GM19395 (cell line): Measurements from ENCODE around the gene MTR.

Source experiments
- ATAC-seq: cut with Tn5 transposase; IDR thresholded peaks from one replicate; pipeline ENCODE4 v1.9.1; 2021; ENCODE audit warnings: mild to moderate bottlenecking, moderate library complexity; ENCODE audit not compliant: unreplicated experiment

MTR gene

GRCh38 chr1:236861560-236862218 is 66.6 kb downstream of the MTR start:
- ATAC-seq, result no peak

GRCh38 chr1:236862219-236862591 is 67.1 kb downstream of the MTR start:
- ATAC-seq, result no peak

GRCh38 chr1:236862615-236863211 is 67.6 kb downstream of the MTR start:
- ATAC-seq, result no peak

- ATAC-seq, result no peak
These were observed 69.1 kb downstream of the MTR start for GRCh38 chr1:236864211-236864610.

- no peak for ATAC-seq
These were observed 70.1 kb downstream of the MTR start for GRCh38 chr1:236864996-236865817.

GRCh38 chr1:236865818-236866155 is 70.7 kb downstream of the MTR start:
- no peak for ATAC-seq

GRCh38 chr1:236868625-236869467 is 73.8 kb downstream of the MTR start:
- peak; percentile 86 for ATAC-seq

GRCh38 chr1:236869911-236870310 is 74.8 kb downstream of the MTR start:
- ATAC-seq, result no peak

GRCh38 chr1:236870721-236871120 is 75.6 kb downstream of the MTR start:
- ATAC-seq, result peak; percentile 51

GRCh38 chr1:236872075-236872666 is 77.1 kb downstream of the MTR start:
- ATAC-seq, result no peak

- ATAC-seq, result no peak
These were observed 80.9 kb downstream of the MTR start for GRCh38 chr1:236875975-236876374.

GRCh38 chr1:236877661-236878060 is 82.6 kb downstream of the MTR start:
- ATAC-seq, result no peak

- no peak for ATAC-seq
These were observed 85.1 kb downstream of the MTR start for GRCh38 chr1:236880209-236880608.

GRCh38 chr1:236882678-236883077 is 87.6 kb downstream of the MTR start:
- ATAC-seq, result no peak

- ATAC-seq, result no peak
These were observed 91.1 kb downstream of the MTR start for GRCh38 chr1:236886199-236886598.

GRCh38 chr1:236887081-236887480 is 92.0 kb downstream of the MTR start:
- no peak for ATAC-seq

GRCh38 chr1:236888126-236888525 is 93.0 kb downstream of the MTR start:
- no peak for ATAC-seq

GRCh38 chr1:236888903-236889302 is 93.8 kb downstream of the MTR start:
- no peak for ATAC-seq

- no peak for ATAC-seq
These were observed 95.3 kb downstream of the MTR start for GRCh38 chr1:236890152-236891056.
